T-helper 2 cell treated with Interferon-gamma antibody and Interleukin-4, amounts not matched to agents 100 ng/mL and 5 ng/mL, for 36 hours (primary cell): ENCODE data around the gene CDRT4. TPM values are rescaled to one million over a fixed set of nuclear protein-coding genes. Genes with fewer than 3 reads are reported as not detected.
"Not testable (repeated sequence)": the region's sequence is repeated elsewhere in the genome, so short reads cannot be mapped to it uniquely, and the experiment has no call there.

ENCODE experiments used
- intact Hi-C: fragments of 100-400 bp; cut with micrococcal nuclease; formaldehyde crosslinking; loops from one replicate; pipeline ENCODE4 v1.15.1; 2023
- total RNA-seq: library from RNA; stranded (reverse); gene quantifications from 2 replicates; pipeline ENCODE4 v1.2.3, GENCODE V29; 2022

Gene CDRT4
- total RNA-seq, 1 donor from 2014 or later = 7.2 TPM

DNA sequence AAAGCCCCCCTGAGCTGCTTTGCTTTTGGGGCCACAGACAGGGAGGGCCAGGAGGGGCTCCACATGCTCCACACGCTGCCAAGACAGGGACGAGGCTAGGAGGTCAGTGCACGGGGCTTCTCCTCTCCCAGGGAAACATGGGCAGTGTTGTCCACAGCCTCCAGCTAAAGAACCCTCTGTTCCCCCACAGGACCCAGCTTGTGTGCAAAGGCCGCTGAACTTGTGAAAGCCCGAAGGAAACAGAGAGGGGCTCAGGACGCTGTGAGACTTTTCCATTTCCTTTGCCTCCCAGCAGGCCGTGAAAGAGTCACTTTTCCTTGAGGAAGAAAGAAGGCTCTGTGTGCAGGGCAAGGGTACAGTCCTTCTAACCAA lies 9.7 kb downstream of the CDRT4 start:
- intact Hi-C loops = no loop called here

DNA sequence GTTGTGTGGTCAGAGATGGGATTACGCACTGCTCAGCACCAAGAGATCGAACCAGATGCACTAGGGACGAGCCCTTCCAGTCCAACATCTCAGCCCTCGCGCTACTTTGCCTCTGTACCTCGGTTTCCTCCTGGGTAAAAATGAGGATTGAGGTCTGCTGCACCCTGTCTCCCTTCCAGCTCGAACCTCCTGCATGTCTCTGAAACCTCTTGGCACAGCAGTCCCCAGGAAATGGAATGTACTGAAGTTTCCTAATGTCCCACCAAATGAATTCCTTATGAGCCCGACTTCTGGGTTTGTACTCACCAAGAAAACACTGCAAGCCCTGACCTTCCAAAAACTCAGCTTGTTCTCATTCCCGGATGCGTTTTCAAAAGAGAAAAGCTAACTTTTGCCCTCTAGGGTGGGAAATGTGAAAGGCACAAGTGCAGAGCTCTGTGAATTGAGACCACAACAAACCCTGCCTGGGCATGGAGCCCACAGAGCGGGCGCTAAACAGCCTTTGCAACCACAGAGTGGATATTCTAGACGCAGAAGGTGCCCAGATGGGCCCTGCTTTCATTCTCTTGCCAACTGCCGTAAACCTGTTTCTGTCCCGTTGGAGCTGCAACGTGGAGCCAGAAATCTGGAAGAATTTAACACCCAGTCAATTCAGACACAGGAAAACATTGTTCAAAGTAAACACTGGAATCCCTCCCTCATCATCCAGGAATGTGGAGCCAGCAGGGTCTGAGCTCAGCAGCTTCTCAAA lies 10.3 kb downstream of the CDRT4 start:
- intact Hi-C loops = no loop called here

DNA sequence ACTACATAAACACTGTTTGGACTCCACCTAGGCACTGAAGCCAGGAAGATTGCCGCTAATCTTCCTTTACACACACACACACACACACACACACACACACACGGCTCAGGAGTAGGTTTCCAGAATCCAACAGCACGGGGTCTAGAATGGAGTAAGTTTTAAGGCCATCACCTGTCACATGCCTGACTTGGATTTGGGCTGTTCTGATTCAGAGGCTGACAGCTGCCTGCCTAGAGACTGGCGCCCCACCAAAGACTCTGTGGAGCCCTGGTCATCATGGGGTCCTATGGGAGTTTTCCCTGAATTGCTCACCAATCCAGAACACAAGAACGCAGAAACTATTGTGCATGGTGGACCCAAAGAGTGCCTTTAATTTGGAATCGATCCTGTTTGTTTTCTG lies 10.9 kb downstream of the CDRT4 start:
- intact Hi-C loops = no loop called here

DNA sequence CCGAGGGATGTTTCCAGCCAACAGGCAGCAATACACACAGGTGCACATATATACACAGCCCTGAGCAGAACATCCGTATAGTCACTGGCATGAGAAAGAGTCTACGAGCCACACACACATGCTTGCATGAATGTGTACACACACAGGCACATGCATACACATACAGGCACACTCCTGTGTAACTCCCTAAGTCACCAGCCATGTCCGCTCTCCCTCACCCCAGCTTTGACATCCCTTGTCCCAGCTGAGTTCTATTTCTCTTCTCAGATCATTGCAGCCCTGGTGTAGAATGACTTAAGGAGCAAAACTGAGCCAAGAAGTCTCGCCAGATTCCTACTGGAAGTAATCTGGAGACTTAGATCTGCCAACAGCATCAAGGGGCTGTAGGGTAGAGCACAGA lies 13.1 kb downstream of the CDRT4 start:
- intact Hi-C loops = no loop called here

DNA sequence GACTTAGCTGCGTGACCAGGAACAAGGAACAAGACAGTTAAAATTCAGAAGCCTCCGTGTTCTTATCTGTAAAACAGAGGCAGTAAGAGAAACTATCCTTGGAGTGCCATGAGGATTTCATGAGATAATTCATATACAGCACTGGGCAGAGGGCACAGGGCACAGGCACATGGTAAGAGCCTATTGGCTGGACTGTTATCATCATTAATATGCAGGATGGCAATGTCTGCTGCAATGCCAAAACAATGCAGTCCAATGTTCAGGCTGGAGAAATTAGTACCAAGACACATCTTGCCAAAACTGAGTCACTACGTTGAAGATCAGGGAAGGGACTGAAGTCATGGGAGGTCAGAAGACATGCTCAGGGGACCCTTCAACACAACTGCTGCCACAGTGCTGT lies 13.6 kb downstream of the CDRT4 start:
- intact Hi-C loops = no loop called here

DNA sequence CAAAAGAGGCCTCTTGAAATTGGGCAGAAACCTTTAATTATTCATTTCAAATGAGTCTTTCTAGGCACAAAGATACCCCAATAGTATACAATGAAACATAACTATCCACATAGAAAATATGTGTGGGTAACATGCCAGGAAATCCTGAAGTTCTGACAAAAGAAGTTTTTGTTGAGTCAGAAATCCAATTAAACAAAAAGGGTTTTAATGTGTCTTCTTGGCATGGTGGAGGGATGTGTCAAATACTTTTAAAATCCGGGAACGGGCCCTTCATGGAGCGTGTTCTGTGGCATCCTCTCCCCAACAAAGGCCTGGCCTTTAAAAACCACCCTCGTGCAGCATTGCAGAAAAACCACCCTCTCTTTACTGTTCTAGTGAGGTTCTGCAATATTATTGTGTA lies 14.2 kb downstream of the CDRT4 start:
- intact Hi-C loops = no loop called here

DNA sequence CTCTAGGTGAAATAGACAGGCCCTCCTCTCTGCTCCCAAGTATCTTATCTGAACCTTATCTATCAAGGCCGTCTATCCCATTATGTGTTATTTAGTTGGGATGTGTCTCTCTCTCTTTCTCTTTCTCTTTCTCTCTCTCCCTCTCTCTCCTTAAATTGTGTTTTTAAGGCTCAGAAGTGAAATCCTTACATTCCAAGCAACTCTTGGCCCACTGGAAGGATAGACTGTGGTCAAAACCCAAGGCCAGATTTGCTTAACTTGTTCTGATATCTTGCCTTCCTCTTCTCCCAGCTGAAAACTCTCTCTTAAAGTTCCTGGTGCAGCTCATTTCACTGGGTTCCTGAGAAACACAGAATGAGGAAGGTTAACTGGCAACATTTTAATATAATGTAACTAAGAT lies 14.7 kb downstream of the CDRT4 start:
- intact Hi-C loops = no loop called here

DNA sequence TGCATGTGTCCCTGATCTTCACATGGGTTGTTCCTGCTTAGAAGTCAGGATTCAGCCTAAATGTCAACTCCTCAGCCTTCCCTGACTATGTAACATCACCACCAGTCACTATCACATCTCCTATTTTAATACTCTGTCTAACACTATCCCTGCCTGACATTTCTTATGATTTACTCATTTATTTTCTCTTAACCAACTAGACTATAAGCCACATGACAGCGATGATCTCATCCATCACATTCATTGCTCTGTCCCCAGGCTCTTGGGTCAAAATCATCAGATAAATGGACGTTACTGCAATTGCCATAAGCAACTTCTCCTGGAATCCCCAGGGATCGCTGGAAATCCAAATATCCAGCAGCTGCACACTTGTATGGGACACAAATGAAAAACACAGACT lies 15.7 kb downstream of the CDRT4 start:
- intact Hi-C loops = no loop called here

DNA sequence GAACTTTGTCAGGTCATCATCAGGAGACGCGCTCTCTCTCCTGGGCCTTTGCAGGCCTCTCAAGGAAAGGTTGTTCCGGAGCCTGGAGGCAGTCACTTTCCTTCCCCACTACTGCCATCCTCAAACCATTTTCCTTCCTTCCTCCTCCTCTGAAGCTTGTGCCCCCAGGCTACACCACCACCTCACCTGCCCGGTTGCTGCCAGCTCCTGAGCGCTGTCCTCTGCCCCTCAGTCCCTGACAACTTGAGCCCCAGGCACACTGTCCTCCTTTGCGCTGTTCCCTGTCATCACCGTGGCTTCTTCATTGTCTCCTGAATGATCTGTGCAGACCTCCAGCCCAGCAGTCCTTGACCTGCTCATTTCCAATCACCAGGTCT lies 18.9 kb downstream of the CDRT4 start:
- intact Hi-C loops = no loop called here

DNA sequence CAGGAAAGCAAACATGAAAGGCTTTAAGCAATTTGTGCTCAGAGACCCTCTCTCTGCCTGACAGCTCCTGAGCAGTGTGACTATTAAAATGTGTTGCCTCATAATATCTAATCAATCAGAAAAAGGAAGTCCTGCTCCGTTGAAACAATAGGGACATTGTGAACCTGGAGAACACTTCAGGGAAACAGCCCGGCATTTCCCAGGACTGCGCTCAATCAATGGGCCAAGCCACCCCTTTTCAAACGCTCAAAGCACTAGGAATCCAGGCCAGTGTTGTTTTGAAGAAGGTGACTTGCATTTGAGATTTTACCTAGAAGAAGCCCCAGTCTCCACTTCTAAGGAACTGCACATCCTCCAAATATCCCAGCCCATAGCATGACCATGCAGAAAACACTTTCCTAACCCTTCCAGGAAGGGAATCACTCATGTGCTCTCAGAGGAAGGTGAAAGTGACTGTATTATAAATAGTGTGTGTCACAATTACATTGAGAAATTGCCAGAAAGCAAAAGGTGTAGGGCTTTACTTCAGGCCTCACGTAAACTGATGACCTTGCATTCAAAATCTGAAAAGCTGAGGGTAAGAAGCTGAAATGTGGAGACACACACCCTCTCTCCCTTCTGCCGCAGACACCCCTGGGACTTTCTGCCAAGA lies 19.4 kb downstream of the CDRT4 start:
- intact Hi-C loops = no loop called here

DNA sequence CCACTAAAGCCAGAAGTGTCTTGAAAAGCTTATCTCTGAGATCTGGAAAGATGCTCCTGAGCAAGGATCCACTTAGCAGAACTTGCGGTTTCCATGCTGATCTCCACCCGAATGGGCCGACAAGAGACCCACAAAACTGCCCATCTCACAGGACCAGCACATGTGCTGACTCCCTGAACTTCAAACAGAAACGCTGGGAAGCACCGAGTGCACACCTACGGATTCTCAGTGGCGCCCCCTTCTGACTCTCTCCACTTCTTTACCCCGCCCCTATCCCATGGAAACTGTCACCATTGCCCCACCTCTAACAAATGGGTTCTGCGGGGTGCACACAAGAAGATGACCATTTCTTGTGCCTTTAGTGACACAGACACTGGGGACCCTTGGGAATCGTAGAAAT lies 21.4 kb downstream of the CDRT4 start:
- intact Hi-C loops = no loop called here

DNA sequence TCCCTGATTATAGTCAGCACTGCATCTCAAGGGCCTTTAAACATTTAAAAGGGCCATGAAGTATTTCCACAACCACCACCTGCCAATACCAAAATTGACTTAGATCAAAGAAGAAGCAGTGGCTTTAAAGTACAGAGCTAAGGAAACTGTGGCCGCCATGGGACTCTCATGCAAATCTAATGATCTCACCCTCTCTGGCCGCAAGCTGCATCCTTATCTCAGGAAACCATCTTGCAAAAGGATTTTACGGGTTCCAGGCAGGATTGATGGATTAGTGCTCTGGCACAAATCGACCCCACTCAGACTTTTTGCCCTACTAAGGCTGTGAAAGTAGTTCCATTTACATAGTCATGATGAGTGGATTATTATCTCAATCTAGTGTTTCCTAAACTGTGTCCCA lies 22.6 kb downstream of the CDRT4 start:
- intact Hi-C loops = no loop called here

DNA sequence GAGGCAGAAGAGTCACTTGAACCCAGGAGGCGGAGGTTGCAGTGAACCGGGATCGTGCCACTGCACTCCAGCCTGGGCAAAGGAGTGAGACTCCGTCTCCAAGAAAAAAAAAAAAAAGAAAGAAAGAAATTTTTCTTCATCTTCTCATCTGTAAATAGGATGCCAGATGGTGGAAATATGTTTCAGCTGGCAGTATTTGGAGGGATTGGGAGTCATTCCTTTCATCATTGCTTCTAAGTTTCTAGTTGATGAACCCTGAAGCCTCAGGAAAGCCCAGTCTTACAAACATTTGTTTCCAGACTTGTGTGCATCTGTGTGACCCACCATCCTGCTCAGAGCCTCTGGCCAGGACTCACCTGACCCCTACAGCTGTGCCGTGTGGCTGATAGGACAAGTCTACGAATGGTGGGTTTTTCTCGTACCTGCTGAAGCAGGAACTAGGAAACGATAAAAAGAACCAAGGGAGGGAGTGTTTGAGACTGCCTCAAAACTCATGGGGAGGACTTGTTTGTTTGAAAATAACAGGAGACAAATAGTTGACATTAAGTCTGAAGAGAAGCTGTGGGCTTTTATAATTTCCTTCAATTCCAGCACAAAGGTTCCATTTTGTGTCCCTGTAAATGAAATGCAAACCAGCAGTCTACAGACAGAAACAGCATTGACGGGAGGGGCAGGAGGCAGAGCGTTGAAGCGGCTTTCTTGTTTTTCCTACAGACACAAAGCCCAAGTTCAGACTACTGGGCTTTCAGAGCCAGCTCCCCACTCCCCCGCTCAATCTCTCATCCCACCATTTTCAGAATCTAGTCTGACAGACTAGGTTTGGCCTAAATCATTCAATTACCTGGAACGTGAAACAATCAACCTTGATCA lies 24.9 kb downstream of the CDRT4 start:
- intact Hi-C loops = no loop called here

DNA sequence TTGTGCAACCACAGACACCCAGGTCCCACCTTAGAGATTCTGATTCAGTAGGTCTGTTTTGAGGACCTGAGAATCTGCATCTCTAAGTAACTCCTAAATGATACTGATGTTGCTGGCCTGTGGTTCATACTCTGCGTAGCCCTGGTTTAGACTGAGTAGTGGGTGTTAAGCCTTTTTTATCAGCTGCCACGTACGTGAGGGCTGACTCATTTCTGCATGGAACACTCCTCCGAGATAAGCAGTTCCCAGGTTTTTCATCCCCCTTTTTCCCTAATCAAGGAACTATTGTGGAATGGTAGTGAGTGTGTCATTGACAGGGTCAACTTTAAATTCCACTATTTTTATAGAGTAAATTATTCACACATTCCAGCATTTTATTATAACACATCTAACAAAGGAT lies 26.1 kb downstream of the CDRT4 start:
- intact Hi-C loops = no loop called here

DNA sequence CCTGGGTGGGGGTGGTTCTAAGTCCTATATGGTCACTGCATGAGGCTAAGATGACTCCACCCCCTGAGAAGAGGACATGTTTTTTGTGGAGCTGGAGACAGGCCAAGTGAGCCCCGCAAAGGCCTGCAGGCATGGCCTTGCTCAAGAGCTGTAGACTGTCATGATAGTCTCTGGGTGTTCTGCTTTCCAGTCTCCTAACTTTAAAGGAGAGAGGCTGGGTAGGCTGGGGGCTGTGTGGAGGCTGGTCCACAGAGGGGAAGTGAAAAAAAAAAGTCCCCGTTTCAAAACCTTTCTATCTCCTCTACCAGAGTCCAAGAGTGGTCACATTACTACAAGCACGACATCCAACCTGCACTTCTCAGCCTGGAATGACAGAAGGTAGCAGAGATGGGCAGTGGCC lies 27.1 kb downstream of the CDRT4 start:
- intact Hi-C loops = no loop called here

DNA sequence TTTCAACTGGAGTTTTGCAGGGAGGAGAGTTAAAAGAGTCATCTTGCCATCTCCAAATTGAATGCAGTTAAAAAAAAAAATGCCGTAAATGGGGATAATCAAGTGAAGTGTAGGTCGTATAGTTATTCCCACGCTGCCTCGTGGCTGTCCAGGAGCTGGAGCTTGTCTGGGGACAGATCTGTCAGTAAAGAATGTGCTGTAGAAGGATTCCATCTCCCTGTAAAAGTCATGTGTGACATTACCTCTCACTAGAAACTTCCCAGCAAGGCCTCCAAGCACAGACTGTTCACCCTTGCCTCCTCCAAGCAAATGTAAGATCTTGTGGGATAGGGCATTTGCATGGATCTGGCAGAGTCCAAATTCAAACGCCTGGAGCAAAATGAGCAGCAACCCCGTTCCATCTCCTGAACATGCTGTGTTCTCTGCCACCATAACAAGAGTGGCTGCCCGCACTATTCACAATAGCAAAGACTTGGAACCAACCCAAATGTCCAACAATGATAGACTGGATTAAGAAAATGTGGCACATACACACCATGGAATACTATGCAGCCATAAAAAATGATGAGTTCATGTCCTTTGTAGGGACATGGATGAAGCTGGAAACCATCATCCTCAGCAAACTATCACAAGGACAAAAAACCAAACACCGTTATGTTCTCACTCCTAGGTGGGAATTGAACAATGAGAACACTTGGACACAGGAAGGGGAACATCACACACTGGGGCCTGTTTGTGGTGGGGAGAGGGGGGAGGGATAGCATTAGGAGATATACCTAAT lies 28.0 kb downstream of the CDRT4 start:
- intact Hi-C loops = not testable (repeated sequence)

DNA sequence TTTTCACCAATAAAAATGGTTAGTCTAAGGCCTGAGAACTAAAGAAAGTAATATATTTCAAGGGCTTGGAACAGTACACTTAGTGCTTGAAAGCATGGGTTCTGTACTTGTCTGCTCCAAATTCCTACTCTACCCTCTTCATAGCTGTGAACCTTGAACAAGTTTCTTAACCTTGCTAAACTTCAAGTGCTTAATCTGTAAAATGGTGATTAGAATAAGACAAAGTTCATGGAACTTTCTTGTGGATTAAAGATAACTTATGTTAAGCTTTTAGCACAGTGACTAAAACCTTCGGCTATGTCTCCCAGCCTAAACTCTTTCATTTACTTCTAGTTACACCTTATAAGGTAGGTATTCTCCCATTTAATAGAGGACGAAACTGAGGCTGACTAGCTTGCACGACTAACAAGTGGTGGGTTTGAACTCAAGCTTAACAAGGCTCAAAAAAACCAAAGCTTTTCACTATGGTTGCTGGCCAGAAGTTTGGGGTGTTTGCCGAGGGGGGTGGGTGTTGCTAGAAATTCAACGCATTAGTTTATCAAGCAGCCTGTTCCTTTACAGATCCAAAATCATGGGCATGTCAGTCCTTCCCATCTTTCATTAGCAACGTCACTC lies 28.8 kb downstream of the CDRT4 start:
- intact Hi-C loops = no loop called here

DNA sequence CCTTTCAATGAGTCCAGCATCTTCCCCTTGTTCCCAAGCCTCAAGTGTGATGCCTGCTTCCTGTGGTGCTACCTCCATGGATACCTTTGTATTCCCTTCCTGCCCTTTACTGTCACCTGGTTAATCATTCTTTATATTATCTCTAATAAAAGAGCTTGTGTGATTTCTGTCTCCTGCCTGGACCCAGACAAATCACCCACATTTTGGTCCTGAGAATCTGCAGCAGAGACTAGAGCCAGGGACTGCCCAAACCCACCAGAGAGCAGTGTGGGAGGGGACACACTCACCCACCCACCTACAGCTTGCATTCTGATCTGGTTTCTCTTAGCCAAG lies 30.2 kb downstream of the CDRT4 start:
- intact Hi-C loops = no loop called here

DNA sequence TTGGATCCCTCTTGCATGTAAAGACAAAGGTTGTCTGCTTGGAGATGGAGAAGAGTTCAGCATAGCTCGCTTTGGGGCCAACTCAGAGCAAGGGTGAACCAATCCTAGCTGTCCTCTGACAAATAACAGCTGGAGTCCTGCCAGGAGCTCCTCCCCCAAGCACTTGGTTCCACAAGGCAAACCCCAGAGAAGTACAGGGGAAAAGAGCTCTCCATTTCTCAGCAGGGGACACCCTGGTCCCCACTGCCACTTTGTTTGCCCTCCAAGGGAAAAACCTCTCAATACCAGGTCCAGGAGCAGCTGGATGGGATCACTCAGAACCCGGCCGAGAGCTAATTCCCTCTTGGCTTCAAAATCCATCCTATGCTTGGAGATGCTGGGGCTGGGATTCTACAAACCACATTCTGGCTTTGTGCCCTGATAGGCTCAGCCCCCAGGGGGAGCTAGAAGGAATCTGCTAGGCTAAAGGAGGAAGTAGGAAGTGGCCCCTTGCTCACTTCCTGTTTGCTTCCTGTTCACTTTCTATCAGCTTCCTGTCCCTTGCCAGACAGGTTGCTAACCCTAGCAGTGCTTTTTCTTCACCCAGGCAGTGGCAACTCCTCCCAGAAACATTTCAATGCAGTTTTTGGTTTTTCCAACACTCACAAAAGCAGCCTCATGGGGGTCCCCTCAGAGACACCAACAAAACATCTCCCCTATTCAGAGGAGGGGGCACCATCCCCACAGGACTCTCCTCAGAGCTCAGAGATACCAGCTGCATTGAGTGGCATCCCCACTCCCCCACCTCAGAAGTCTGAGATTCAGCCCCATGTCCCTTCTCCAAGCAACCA lies 30.7 kb downstream of the CDRT4 start:
- intact Hi-C loops = no loop called here

DNA sequence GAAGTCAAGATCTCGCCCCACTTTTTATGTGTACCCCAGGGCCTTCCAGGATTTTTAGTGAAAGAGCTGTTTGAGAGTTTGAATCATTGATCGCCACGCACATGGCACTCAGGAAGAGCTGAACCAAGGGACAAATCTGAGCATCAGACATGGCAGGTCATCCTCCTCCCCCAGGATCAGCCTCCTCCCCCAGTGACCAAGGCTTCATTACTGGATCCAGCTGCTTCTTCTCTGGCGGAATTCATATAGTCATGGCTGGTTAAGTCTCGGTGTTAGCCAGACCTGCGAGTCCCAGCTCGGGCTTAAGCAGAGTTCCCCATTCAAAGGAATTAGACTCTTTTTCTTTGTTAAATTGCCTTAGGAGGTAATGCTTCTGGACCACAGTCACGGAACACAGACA lies 32.5 kb downstream of the CDRT4 start:
- intact Hi-C loops = no loop called here
